ENCODE data around the gene SLC26A2. TPM values are rescaled to one million over a fixed set of nuclear protein-coding genes. Genes with fewer than 3 reads are reported as not detected.

The SLC26A2 gene
- 1 to 10 TPM; 8.8 to 9.3 TPM for total RNA-seq

DNA sequence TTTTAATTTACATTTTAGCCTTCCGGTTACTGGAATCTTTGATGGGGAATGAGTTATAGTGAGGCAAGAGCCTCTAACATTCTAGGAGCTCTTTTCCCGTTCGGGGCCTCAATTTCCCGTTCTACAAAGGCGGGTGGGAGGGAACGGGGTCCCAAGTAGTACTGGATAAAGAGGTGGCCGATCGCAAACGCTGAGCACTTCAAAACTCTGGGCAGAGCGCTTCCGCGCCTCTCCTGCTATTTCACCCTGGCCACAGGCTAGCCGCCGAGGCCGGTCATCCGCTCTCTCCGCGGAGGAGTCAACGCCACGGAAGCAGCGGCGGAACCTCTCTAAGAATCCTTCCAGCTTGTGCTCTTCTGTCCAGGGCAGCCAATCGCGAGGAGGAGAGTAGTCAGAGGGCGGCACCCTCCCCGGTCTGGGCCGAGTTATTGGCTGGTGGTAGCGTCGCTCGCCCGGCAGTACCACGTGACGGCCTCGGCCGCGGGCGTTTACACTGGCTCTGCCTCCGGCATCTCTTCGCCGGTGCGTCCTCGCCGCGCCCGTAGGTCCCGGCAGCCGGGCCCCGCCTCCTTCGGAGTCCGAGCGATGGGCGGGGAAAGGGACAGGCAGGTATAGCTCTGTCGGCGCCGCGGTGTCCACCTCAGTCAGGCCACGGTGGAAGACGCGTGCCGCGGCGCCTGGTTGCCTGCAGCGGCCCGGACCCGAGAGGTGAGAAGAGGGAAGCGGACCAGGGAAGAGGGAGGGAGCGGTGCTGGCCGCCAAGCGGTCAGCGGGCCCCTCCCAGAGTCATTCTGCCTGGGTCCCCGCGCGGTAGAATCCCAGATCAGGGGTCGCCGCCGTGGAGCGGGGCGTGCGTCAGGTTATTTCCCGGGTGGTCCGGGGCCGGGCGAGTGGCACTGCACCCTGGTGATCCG, at the start of gene SLC26A2:
Gene SLC26A2, plus strand, starts transcription at position 487 of the 914 bp plus-strand sequence. CDS start 16,895 bp downstream, outside the sequence.
- peak within 1 kb of the TSS; percentile 83 for H3K4me3 Mint-ChIP-seq
- peaks cover 5% of the 10 kb centered on the region for H3K36me3 Mint-ChIP-seq (ENCODE audit: low read depth)
- peaks cover 32% of the 10 kb centered on the region for H3K4me1 Mint-ChIP-seq
- DNase-seq: peak; percentile 96
- no peaks in the 10 kb centered on the region for H3K27me3 Mint-ChIP-seq
- POLR2A ChIA-PET: interaction anchor here (0.6 kb wide), 1 partner anchor 1121 kb away, joined by 4 read pairs; the partner anchor contains the start of gene TNIP1
- H3K27ac Mint-ChIP-seq: peak within 1 kb of the TSS; percentile 96
- CTCF ChIA-PET: interaction anchor here (0.5 to 2.0 kb wide), 9 partner anchors 10 to 398 kb away, joined by 3 to 7 read pairs (median 3); no protein-coding TSS in a partner anchor
- H3K9me3 Mint-ChIP-seq: peaks cover 3% of the 10 kb centered on the region

DNA sequence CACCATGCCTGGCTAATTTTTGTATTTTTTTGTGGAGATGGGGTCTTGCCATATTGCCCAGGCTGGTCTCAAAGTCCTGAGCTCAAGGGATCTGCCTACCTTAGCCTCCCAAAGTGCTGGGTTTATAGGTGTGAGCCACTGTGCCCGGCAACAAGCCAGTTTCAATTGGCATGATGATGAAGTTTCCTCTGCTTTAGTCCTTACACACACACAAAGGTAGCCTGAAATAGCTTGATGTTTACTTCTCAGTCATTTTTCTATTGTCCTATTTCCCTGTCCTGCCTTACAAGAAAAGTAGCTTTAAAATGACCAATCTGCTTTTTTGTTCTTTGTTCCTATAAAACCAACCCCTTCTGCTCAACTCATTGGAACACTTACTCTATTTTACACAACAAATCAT, 49.5 kb upstream of the SLC26A2 start:
- Mint-ChIP-seq H3K4me3 (no peak overlapping the region), H3K4me1 (no peaks in the 10 kb centered on the region)
- POLR2A ChIA-PET: no interaction called here

GRCh38 chr5:149912226-149912871, 48.2 kb upstream of the SLC26A2 start:
- Mint-ChIP-seq H3K4me1 (no peaks in the 10 kb centered on the region), H3K36me3 (ENCODE audit: low read depth) (no peaks in the 10 kb centered on the region), H3K27ac (no peak overlapping the region), H3K4me3 (no peak overlapping the region), H3K9me3 (no peaks in the 10 kb centered on the region), H3K27me3 (peaks cover 27% of the 10 kb centered on the region)
- ChIA-PET CTCF (interaction anchor here (0.7 kb wide), 1 partner anchor 64 kb away, joined by 3 read pairs; no protein-coding TSS in a partner anchor), POLR2A (no interaction called here)
- DNase-seq: no peak

More for the DNA sequence above, 49.5 kb upstream of the SLC26A2 start:
- H3K36me3 Mint-ChIP-seq (ENCODE audit: low read depth): no peaks in the 10 kb centered on the region
- H3K9me3 Mint-ChIP-seq: no peaks in the 10 kb centered on the region
- H3K27me3 Mint-ChIP-seq: peaks cover 30% of the 10 kb centered on the region
- CTCF ChIA-PET: no interaction called here
- no peak overlapping the region for H3K27ac Mint-ChIP-seq
- no peak for DNase-seq

- no peaks in the 10 kb centered on the region for H3K9me3 Mint-ChIP-seq
- DNase-seq: no peak
- H3K27me3 Mint-ChIP-seq: peaks cover 23% of the 10 kb centered on the region
- CTCF ChIA-PET: no interaction called here
- H3K4me1 Mint-ChIP-seq: no peaks in the 10 kb centered on the region
- no peak overlapping the region for H3K4me3 Mint-ChIP-seq
- POLR2A ChIA-PET: no interaction called here
- no peak overlapping the region for H3K27ac Mint-ChIP-seq
- no peaks in the 10 kb centered on the region for H3K36me3 Mint-ChIP-seq (ENCODE audit: low read depth)
Observed at GRCh38 chr5:149913436-149914419, 46.8 kb upstream of the SLC26A2 start.

GRCh38 chr5:149915392-149916260, 44.9 kb upstream of the SLC26A2 start:
- Mint-ChIP-seq H3K9me3 (no peaks in the 10 kb centered on the region), H3K4me3 (no peak overlapping the region), H3K4me1 (no peaks in the 10 kb centered on the region), H3K27ac (no peak overlapping the region), H3K36me3 (ENCODE audit: low read depth) (no peaks in the 10 kb centered on the region), H3K27me3 (peaks cover 10% of the 10 kb centered on the region)
- DNase-seq: no peak
- CTCF ChIA-PET: interaction anchor here (0.6 to 1.0 kb wide), 2 partner anchors 31 to 404 kb away, joined by 3 to 5 read pairs; no protein-coding TSS in a partner anchor
- POLR2A ChIA-PET: no interaction called here

DNA sequence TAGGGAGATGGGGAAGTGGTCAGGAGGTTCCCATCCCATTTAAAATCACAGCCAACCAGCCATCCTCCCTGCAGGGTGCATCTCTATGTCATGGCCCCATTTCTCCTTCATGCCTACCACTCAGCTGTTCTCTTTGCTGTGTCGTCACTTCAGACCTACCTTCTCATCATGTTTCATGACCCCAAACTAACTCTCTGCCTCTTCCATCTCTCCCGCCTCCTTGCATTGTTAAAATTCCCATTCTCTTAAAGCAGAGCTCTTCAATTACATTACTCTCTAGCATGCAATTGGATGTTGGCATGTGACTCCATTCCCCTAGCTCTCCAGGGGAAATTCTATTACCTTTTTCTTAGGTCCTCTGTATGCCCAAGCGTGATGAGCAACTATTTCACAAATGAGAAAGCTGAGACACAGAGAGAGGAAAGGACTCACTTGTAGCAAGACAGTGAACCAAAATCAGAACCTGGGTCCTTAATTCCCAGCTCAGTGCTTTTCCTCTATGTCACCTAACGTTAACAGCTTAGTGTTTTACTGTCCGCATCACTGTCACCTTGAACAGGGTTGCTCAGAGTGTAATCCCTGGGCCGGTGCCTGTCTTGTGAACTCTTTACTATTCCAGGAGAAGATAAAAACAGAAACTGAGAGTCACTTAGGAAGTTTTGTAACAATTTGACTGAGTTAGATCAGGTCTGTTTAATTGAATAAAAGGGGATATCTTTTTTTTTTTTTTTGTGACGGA, 44.1 kb upstream of the SLC26A2 start:
- Mint-ChIP-seq H3K27me3 (peaks cover 5% of the 10 kb centered on the region), H3K9me3 (no peaks in the 10 kb centered on the region), H3K27ac (no peak overlapping the region), H3K4me1 (no peaks in the 10 kb centered on the region), H3K4me3 (no peak overlapping the region), H3K36me3 (ENCODE audit: low read depth) (no peaks in the 10 kb centered on the region)
- CTCF ChIA-PET: interaction anchor here (1.0 to 1.1 kb wide), 2 partner anchors 127 to 403 kb away, joined by 3 to 5 read pairs; no protein-coding TSS in a partner anchor
- POLR2A ChIA-PET: no interaction called here
- DNase-seq: no peak

- ChIA-PET POLR2A (no interaction called here), CTCF (interaction anchor here (1.1 kb wide), 1 partner anchor 126 kb away, joined by 3 read pairs; no protein-coding TSS in a partner anchor)
- Mint-ChIP-seq H3K9me3 (no peaks in the 10 kb centered on the region), H3K4me3 (no peak overlapping the region), H3K4me1 (no peaks in the 10 kb centered on the region), H3K27me3 (peaks cover 3% of the 10 kb centered on the region), H3K36me3 (ENCODE audit: low read depth) (no peaks in the 10 kb centered on the region), H3K27ac (no peak overlapping the region)
- DNase-seq: no peak
Observed at GRCh38 chr5:149917073-149917676, 43.4 kb upstream of the SLC26A2 start.

- Mint-ChIP-seq H3K27ac (no peak overlapping the region), H3K9me3 (no peaks in the 10 kb centered on the region), H3K27me3 (peaks cover 3% of the 10 kb centered on the region), H3K36me3 (ENCODE audit: low read depth) (no peaks in the 10 kb centered on the region), H3K4me3 (no peak overlapping the region), H3K4me1 (no peaks in the 10 kb centered on the region)
- DNase-seq: no peak
- ChIA-PET POLR2A (no interaction called here), CTCF (no interaction called here)
Observed at GRCh38 chr5:149921597-149921996, 39.0 kb upstream of the SLC26A2 start.

DNA sequence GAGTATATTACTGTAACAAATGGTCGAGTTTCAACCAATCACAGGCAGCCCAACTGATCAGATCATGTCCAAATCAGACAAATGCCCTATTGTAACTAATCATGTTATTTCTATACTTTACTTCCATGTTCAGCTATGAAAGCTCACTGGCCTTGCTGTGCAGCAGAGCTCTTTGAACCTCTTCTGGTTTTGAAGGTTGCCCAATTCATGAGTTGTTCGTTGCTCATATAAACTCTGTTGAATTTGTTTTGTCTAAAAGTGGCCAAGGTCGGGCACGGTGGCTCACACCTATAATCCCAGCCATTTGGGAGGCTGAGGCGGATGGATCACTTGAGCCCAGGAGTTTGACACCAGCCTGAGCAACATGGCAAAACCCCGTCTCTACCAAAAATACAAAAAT, 37.6 kb upstream of the SLC26A2 start:
- CTCF ChIA-PET: no interaction called here

GRCh38 chr5:149924486-149924885, 36.1 kb upstream of the SLC26A2 start:
- no peaks in the 10 kb centered on the region for H3K4me1 Mint-ChIP-seq
- H3K9me3 Mint-ChIP-seq: no peaks in the 10 kb centered on the region
- H3K27ac Mint-ChIP-seq: no peak overlapping the region
- H3K4me3 Mint-ChIP-seq: no peak overlapping the region
- no peak for DNase-seq
- CTCF ChIA-PET: interaction anchor here (1.4 kb wide), 1 partner anchor 11 kb away, joined by 3 read pairs; no protein-coding TSS in a partner anchor
- POLR2A ChIA-PET: no interaction called here
- peaks cover 2% of the 10 kb centered on the region for H3K27me3 Mint-ChIP-seq
- H3K36me3 Mint-ChIP-seq (ENCODE audit: low read depth): no peaks in the 10 kb centered on the region

More for the DNA sequence above, 37.6 kb upstream of the SLC26A2 start:
- POLR2A ChIA-PET: no interaction called here
- Mint-ChIP-seq H3K4me1 (no peaks in the 10 kb centered on the region), H3K27me3 (peaks cover 3% of the 10 kb centered on the region), H3K36me3 (ENCODE audit: low read depth) (no peaks in the 10 kb centered on the region), H3K27ac (no peak overlapping the region), H3K9me3 (no peaks in the 10 kb centered on the region), H3K4me3 (no peak overlapping the region)
- DNase-seq: no peak

Measured in activated CD4-positive, alpha-beta T cell treated with anti-CD3 and anti-CD28 coated beads, Interleukin-2, amount 10 ng/mL, durations not matched to agents 7 days and 5 days (primary cell).